H9 (cell line): ENCODE results near the gene WDR70. TPM values are rescaled to one million over a fixed set of nuclear protein-coding genes. Genes with fewer than 3 reads are reported as not detected.

Experiments used
- DNase-seq: peaks from one replicate; pipeline ENCODE4 v3.0.0-alpha.2; 2017
- H2AFZ ChIP-seq: one replicate; pipeline ENCODE4 v1.6.1; 2013; ENCODE audit warnings: mild to moderate bottlenecking, low read length, control low read depth, moderate library complexity
- H2AK5ac ChIP-seq: 2 replicates; pipeline ENCODE4 v1.6.1; 2013; ENCODE audit warnings: low read length, control low read depth, mixed read lengths; ENCODE audit not compliant: insufficient read length
- H2BK120ac ChIP-seq: one replicate; pipeline ENCODE4 v1.6.1; 2013; ENCODE audit warnings: low read depth, mild to moderate bottlenecking, low read length, control low read depth, inconsistent platforms; ENCODE audit not compliant: poor library complexity, severe bottlenecking
- H2BK12ac ChIP-seq: 2 replicates; pipeline ENCODE4 v1.6.1; 2013; ENCODE audit warnings: low read length, control low read depth, mixed read lengths, low read depth; ENCODE audit not compliant: insufficient read length
- H2BK15ac ChIP-seq: 2 replicates; pipeline ENCODE4 v1.6.1; 2013; ENCODE audit warnings: low read depth, low read length, control low read depth
- H2BK20ac ChIP-seq: one replicate; pipeline ENCODE4 v1.6.1; 2013; ENCODE audit warnings: low read depth, mild to moderate bottlenecking, low read length, control low read depth, inconsistent platforms; ENCODE audit not compliant: poor library complexity, severe bottlenecking
- H2BK5ac ChIP-seq: 2 replicates; pipeline ENCODE4 v1.6.1; 2013; ENCODE audit warnings: low read length, control low read depth, mixed read lengths; ENCODE audit not compliant: insufficient read length
- H3K14ac ChIP-seq: 2 replicates; pipeline ENCODE4 v1.6.1; 2013; ENCODE audit warnings: low read length, control low read depth; ENCODE audit not compliant: insufficient read depth
- H3K18ac ChIP-seq: 2 replicates; pipeline ENCODE4 v1.6.1; 2013; ENCODE audit warnings: low read depth, mild to moderate bottlenecking, mixed read lengths, low read length, control low read depth; ENCODE audit not compliant: insufficient read length
- H3K23ac ChIP-seq: 2 replicates; pipeline ENCODE4 v1.6.1; 2013; ENCODE audit warnings: low read length, control low read depth, mixed read lengths, low read depth; ENCODE audit not compliant: insufficient read length
- H3K23me2 ChIP-seq: 2 replicates; pipeline ENCODE4 v1.6.1; 2013; ENCODE audit warnings: low read depth, mild to moderate bottlenecking, mixed read lengths, low read length, control low read depth; ENCODE audit not compliant: insufficient read length, poor library complexity, severe bottlenecking
- H3K27ac ChIP-seq: 2 replicates; pipeline ENCODE4 v1.5.1; 2013; ENCODE audit warnings: low read length, control low read depth, mixed read lengths, low read depth; ENCODE audit not compliant: insufficient read length
- H3K27me3 ChIP-seq: 2 replicates; pipeline ENCODE4 v1.6.1; 2013; ENCODE audit warnings: low read length, control low read depth, inconsistent platforms; ENCODE audit not compliant: insufficient read depth
- H3K4ac ChIP-seq: 2 replicates; pipeline ENCODE4 v1.6.1; 2013; ENCODE audit warnings: low read depth, mild to moderate bottlenecking, control low read depth, inconsistent platforms, low read length, moderate library complexity
- H3K4me1 ChIP-seq: 2 replicates; pipeline ENCODE4 v1.6.1; 2013; ENCODE audit warnings: low read length, control low read depth, inconsistent platforms; ENCODE audit not compliant: insufficient read depth
- H3K4me2 ChIP-seq: 2 replicates; pipeline ENCODE4 v1.6.1; 2013; ENCODE audit warnings: low read length, control low read depth, mixed read lengths; ENCODE audit not compliant: insufficient read length, insufficient read depth
- H3K56ac ChIP-seq: 2 replicates; pipeline ENCODE4 v1.6.1; 2013; ENCODE audit warnings: low read depth, mild to moderate bottlenecking, mixed read lengths, low read length, control low read depth; ENCODE audit not compliant: insufficient read length
- H3K79me1 ChIP-seq: 2 replicates; pipeline ENCODE4 v1.6.1; 2013; ENCODE audit warnings: low read depth, mild to moderate bottlenecking, moderate library complexity, low read length, control low read depth, inconsistent platforms; ENCODE audit not compliant: insufficient read depth, poor library complexity, severe bottlenecking
- H3K79me2 ChIP-seq: 2 replicates; pipeline ENCODE4 v1.6.1; 2013; ENCODE audit warnings: low read length, control low read depth, inconsistent platforms; ENCODE audit not compliant: insufficient read depth
- H3K9ac ChIP-seq: 2 replicates; pipeline ENCODE4 v1.6.1; 2013; ENCODE audit warnings: low read length, control low read depth, mixed read lengths; ENCODE audit not compliant: insufficient read length; ENCODE audit errors: extremely low read depth
- H3K9me3 ChIP-seq: one replicate; pipeline ENCODE4 v1.6.1; 2013; ENCODE audit warnings: low read depth, low read length, inconsistent platforms; ENCODE audit not compliant: control insufficient read depth
- H3T11ph ChIP-seq: one replicate; pipeline ENCODE4 v1.6.1; 2013; ENCODE audit warnings: mild to moderate bottlenecking, low read length, control low read depth, inconsistent platforms
- H4K20me1 ChIP-seq: one replicate; pipeline ENCODE4 v1.6.1; 2013; ENCODE audit not compliant: control insufficient read depth, insufficient read length, insufficient read depth
- H4K5ac ChIP-seq: 2 replicates; pipeline ENCODE4 v1.6.1; 2013; ENCODE audit warnings: low read depth, mild to moderate bottlenecking, mixed read lengths, low read length, control low read depth; ENCODE audit not compliant: insufficient read length
- H4K8ac ChIP-seq: replicated peaks from 2 replicates; pipeline ENCODE4 v1.6.1; 2013; ENCODE audit warnings: low read length, control low read depth, mixed read lengths, low read depth; ENCODE audit not compliant: insufficient read length
- H4K91ac ChIP-seq: 2 replicates; pipeline ENCODE4 v1.6.1; 2013; ENCODE audit warnings: low read depth, mild to moderate bottlenecking, moderate library complexity, mixed read lengths, low read length, control low read depth; ENCODE audit not compliant: insufficient read length
- H3K27ac Mint-ChIP-seq, 3 experiments: 2 replicates in 2 of 3; 3 replicates in 1 of 3; pipeline ENCODE4 v1.8.0; 2020 to 2021; ENCODE audit warnings: mixed read lengths in 3 of 3, mild to moderate bottlenecking in 1 of 3, moderate library complexity in 1 of 3
- H3K27me3 Mint-ChIP-seq: 2 replicates; pipeline ENCODE4 v1.8.0; 2021; ENCODE audit warnings: low read depth, mild to moderate bottlenecking, moderate library complexity, mixed read lengths
- H3K36me3 Mint-ChIP-seq, 3 experiments: 2 replicates in 2 of 3; 3 replicates in 1 of 3; pipeline ENCODE4 v1.8.0; 2020 to 2021; ENCODE audit warnings: low read depth in 3 of 3, mixed read lengths in 3 of 3; ENCODE audit not compliant: insufficient read depth in 1 of 3
- H3K4me1 Mint-ChIP-seq, 2 experiments: 2 replicates each; pipeline ENCODE4 v1.8.0; 2020; ENCODE audit warnings: mixed read lengths in 2 of 2
- H3K4me3 Mint-ChIP-seq, 2 experiments: 2 replicates in 1 of 2; 3 replicates in 1 of 2; pipeline ENCODE4 v1.8.0; 2020 to 2021; ENCODE audit warnings: mild to moderate bottlenecking in 2 of 2, mixed read lengths in 2 of 2, moderate library complexity in 1 of 2
- H3K9me3 Mint-ChIP-seq, 2 experiments: 2 replicates in 1 of 2; 3 replicates in 1 of 2; pipeline ENCODE4 v1.8.0; 2020; ENCODE audit warnings: mild to moderate bottlenecking in 2 of 2, mixed read lengths in 2 of 2, moderate library complexity in 1 of 2
- CTCF ChIP-seq: fragments of 200-600 bp; sonication (generic); conservative IDR thresholded peaks from 3 replicates; pipeline ENCODE4 v1.8.0; 2021; ENCODE audit warnings: antibody characterized with exemption, mild to moderate bottlenecking
- WGBS: extraction: QIAGEN DNeasy Blood & Tissue Kit; methylation state at CpG from one replicate; pipeline ENCODE4 v1.1.7; 2013; ENCODE audit warnings: missing lambda C conversion rate, low lambda C conversion rate, mixed read lengths; ENCODE audit not compliant: insufficient read length; ENCODE audit errors: extremely low coverage; 5-methylcytosine and 5-hydroxymethylcytosine counted together
- total RNA-seq: library from RNA; stranded (reverse); gene quantifications from 2 replicates; pipeline ENCODE4 v1.2.1, GENCODE V29; 2021

WDR70 gene
- total RNA-seq, 1 experiment from 2014 or later: 38.1 TPM

DNA sequence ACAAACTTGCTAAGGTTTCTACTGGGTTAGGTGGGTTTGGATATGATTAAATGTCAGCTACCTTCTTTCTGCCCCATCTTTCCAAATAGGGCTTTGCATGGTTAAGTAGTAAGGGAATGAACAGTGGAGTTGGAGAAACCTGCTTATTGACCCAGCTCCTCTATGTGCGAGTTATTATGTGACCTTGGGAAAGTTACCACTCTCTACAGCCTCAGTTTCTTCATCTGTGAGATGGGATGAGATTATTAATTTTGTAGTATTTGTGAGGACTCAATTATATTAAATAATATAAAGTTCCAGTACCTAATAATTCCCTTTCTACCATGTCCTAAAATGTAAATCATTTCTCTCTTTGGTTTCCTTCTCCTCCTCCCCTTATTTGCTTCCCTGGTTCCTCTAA, 337.3 kb downstream of the WDR70 start:
- Histone ChIP-seq H3K18ac (no peak overlapping the region), H3K4me1 (peaks cover 4% of the 10 kb centered on the region), H4K20me1 (no peaks in the 10 kb centered on the region), H3K9me3 (no peaks in the 10 kb centered on the region), H2BK12ac (no peak overlapping the region), H3K4ac (no peak overlapping the region), H2BK15ac (no peak overlapping the region), H3T11ph (no peak overlapping the region), H3K4me2 (no peak overlapping the region), H4K8ac (no peak overlapping the region), H3K56ac (no peak overlapping the region), H2BK5ac (no peak overlapping the region), H3K9ac (no peak overlapping the region), H2AK5ac (no peak overlapping the region), H2BK120ac (no peak overlapping the region), H4K5ac (no peak overlapping the region), H3K79me1 (no peaks in the 10 kb centered on the region), H3K14ac (no peak overlapping the region), H3K79me2 (no peaks in the 10 kb centered on the region), H3K27me3 (no peaks in the 10 kb centered on the region), H4K91ac (no peak overlapping the region), H3K23me2 (no peaks in the 10 kb centered on the region), H2BK20ac (no peak overlapping the region), H3K23ac (no peak overlapping the region), H2AFZ (no peak overlapping the region), H3K27ac (no peak overlapping the region)
- WGBS: no CpG with 5 or more reads among the region's 1 CpG
- Mint-ChIP-seq H3K27ac (no peak overlapping the region), H3K27me3 (no peaks in the 10 kb centered on the region), H3K36me3 (no peaks in the 10 kb centered on the region), H3K4me3 (no peak overlapping the region), H3K4me1 (peaks cover 12% of the 10 kb centered on the region in 2 experiments), H3K9me3 (no peaks in the 10 kb centered on the region)
- no peak for TF ChIP-seq CTCF
- no peak for DNase-seq
